Mesenchymal stem cell (in vitro differentiated cells and primary cell): ENCODE results near the gene TBC1D8.

Experiments
- DNase-seq: peaks from one replicate; pipeline ENCODE4 v3.0.0-alpha.2; 2013
- H2AFZ ChIP-seq: one replicate; pipeline ENCODE4 v1.6.1; 2013; ENCODE audit warnings: low read depth, mild to moderate bottlenecking, control low read depth, inconsistent platforms, low read length, moderate library complexity
- H2AK5ac ChIP-seq: 2 replicates; pipeline ENCODE4 v1.6.1; 2013; ENCODE audit warnings: low read length, moderate library complexity, mild to moderate bottlenecking, inconsistent platforms; ENCODE audit not compliant: severe bottlenecking
- H2BK120ac ChIP-seq: one replicate; pipeline ENCODE4 v1.6.1; 2013; ENCODE audit warnings: low read depth, mild to moderate bottlenecking, inconsistent platforms, low read length, moderate library complexity
- H2BK12ac ChIP-seq, 2 experiments: one replicate each; pipeline ENCODE4 v1.6.1; 2013; ENCODE audit warnings: inconsistent platforms in 2 of 2, low read length in 2 of 2, mild to moderate bottlenecking in 2 of 2, moderate library complexity in 2 of 2, control low read depth in 1 of 2
- H2BK15ac ChIP-seq: one replicate; pipeline ENCODE4 v1.6.1; 2013; ENCODE audit warnings: mild to moderate bottlenecking, low read depth, inconsistent platforms; ENCODE audit not compliant: poor library complexity, severe bottlenecking
- H2BK5ac ChIP-seq: 2 replicates; pipeline ENCODE4 v1.6.1; 2013; ENCODE audit warnings: low read depth, mild to moderate bottlenecking, low read length, control low read depth, inconsistent platforms; ENCODE audit not compliant: poor library complexity, severe bottlenecking
- H3K14ac ChIP-seq, 2 experiments: one replicate each; pipeline ENCODE4 v1.6.1; 2013; ENCODE audit warnings: inconsistent platforms in 2 of 2, low read length in 2 of 2, control low read depth in 1 of 2, mild to moderate bottlenecking in 1 of 2, moderate library complexity in 1 of 2
- H3K18ac ChIP-seq, 2 experiments: one replicate each; pipeline ENCODE4 v1.6.1; 2013; ENCODE audit warnings: inconsistent platforms in 2 of 2, low read length in 2 of 2, control low read depth in 1 of 2, low read depth in 1 of 2, mild to moderate bottlenecking in 1 of 2
- H3K23ac ChIP-seq, 2 experiments: one replicate each; pipeline ENCODE4 v1.6.1; 2013; ENCODE audit warnings: inconsistent platforms in 2 of 2, low read length in 2 of 2, mild to moderate bottlenecking in 2 of 2, moderate library complexity in 2 of 2, control low read depth in 1 of 2
- H3K27ac ChIP-seq: 2 replicates; pipeline ENCODE4 v1.5.1; 2013; ENCODE audit warnings: mild to moderate bottlenecking, moderate library complexity, low read length, control low read depth, inconsistent platforms; ENCODE audit not compliant: poor library complexity, severe bottlenecking
- H3K27me3 ChIP-seq, 2 experiments: 2 replicates each; pipeline versions ENCODE4 v1.6.1 to v1.7.0; 2013; ENCODE audit warnings: low read length in 2 of 2, mild to moderate bottlenecking in 2 of 2, moderate library complexity in 2 of 2, control low read depth in 1 of 2, inconsistent platforms in 1 of 2; ENCODE audit not compliant: control insufficient read depth in 1 of 2, insufficient read depth in 1 of 2
- H3K36me3 ChIP-seq, 2 experiments: 2 replicates each; pipeline versions ENCODE4 v1.6.1 to v1.7.0; 2013; ENCODE audit warnings: low read length in 2 of 2, control low read depth in 1 of 2, inconsistent platforms in 1 of 2, low read depth in 1 of 2, mild to moderate bottlenecking in 1 of 2; ENCODE audit not compliant: insufficient read depth in 2 of 2, control insufficient read depth in 1 of 2
- H3K4ac ChIP-seq, 2 experiments: one replicate each; pipeline ENCODE4 v1.6.1; 2013; ENCODE audit warnings: inconsistent platforms in 2 of 2, low read length in 2 of 2, mild to moderate bottlenecking in 2 of 2, moderate library complexity in 2 of 2, control low read depth in 1 of 2, low read depth in 1 of 2
- H3K4me1 ChIP-seq: 2 replicates; pipeline ENCODE4 v1.6.1; 2013; ENCODE audit warnings: low read depth, low read length, control low read depth; ENCODE audit not compliant: control insufficient read depth, insufficient read depth
- H3K4me2 ChIP-seq: 2 replicates; pipeline ENCODE4 v1.6.1; 2013; ENCODE audit warnings: low read length, mild to moderate bottlenecking, inconsistent platforms; ENCODE audit not compliant: poor library complexity, severe bottlenecking
- H3K4me3 ChIP-seq, 2 experiments: 2 replicates each; pipeline versions ENCODE4 v1.5.1 to v1.7.0; 2013; ENCODE audit warnings: low read length in 2 of 2, mild to moderate bottlenecking in 2 of 2, control low read depth in 1 of 2, low read depth in 1 of 2; ENCODE audit not compliant: insufficient read depth in 1 of 2
- H3K79me1 ChIP-seq: replicated peaks from 2 replicates; pipeline ENCODE4 v1.6.1; 2013; ENCODE audit warnings: mild to moderate bottlenecking, control low read depth, low read length, inconsistent platforms; ENCODE audit not compliant: poor library complexity, severe bottlenecking
- H3K9ac ChIP-seq: 2 replicates; pipeline ENCODE4 v1.7.0; 2013; ENCODE audit warnings: mild to moderate bottlenecking, low read length, moderate library complexity
- H3K9me3 ChIP-seq: 2 replicates; pipeline ENCODE4 v1.7.0; 2013; ENCODE audit warnings: mild to moderate bottlenecking, low read length; ENCODE audit not compliant: control insufficient read depth
- H4K8ac ChIP-seq: one replicate; pipeline ENCODE4 v1.6.1; 2013; ENCODE audit warnings: inconsistent platforms, mild to moderate bottlenecking, low read length, moderate library complexity
- H4K91ac ChIP-seq: one replicate; pipeline ENCODE4 v1.6.1; 2013; ENCODE audit warnings: mild to moderate bottlenecking, low read length, inconsistent platforms
- WGBS: methylation state at CpG from one replicate; pipeline ENCODE4 v1.1.7; 2013; ENCODE audit warnings: mixed read lengths; 5-methylcytosine and 5-hydroxymethylcytosine counted together

TBC1D8 gene

DNA sequence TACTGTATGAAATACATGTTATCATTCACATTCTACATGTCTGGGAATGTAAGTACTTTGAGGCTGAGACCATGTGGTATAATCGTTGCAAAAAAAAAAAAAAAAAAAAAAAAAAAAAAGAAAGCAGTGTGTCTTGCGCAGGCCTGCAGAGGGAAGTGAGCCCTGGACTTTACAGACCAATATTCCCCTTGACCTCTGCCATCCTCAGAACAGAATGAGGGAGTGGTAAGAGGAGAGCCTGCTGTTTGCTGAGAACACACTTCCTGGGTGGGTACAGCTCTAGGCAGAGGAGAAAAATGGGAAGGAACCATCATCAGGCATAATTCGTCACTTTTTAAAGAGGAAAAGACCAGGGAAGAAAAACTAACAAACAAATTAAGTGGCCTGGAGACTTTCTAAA is 28.8 kb upstream of the TBC1D8 start:
- Histone ChIP-seq H2BK120ac (no peak overlapping the region), H2AK5ac (no peak overlapping the region), H3K9me3 (no peaks in the 10 kb centered on the region), H2BK15ac (no peak overlapping the region), H2BK12ac (no peak overlapping the region), H3K27ac (no peak overlapping the region), H3K4me2 (no peak overlapping the region), H3K18ac (no peak overlapping the region), H3K9ac (no peak overlapping the region), H3K79me1 (no peaks in the 10 kb centered on the region), H2BK5ac (no peak overlapping the region), H4K91ac (no peak overlapping the region), H3K23ac (no peak overlapping the region), H4K8ac (no peak overlapping the region), H3K4me1 (peaks cover 3% of the 10 kb centered on the region), H3K27me3 (peaks cover 0 to 5% of the 10 kb centered on the region in 2 experiments), H2AFZ (no peak overlapping the region), H3K4me3 (no peak overlapping the region), H3K14ac (no peak overlapping the region), H3K4ac (no peak overlapping the region), H3K36me3 (no peaks in the 10 kb centered on the region)
- WGBS: 73% methylated on average over 2 of the region's 3 CpGs
- DNase-seq: peak; percentile 24

DNA sequence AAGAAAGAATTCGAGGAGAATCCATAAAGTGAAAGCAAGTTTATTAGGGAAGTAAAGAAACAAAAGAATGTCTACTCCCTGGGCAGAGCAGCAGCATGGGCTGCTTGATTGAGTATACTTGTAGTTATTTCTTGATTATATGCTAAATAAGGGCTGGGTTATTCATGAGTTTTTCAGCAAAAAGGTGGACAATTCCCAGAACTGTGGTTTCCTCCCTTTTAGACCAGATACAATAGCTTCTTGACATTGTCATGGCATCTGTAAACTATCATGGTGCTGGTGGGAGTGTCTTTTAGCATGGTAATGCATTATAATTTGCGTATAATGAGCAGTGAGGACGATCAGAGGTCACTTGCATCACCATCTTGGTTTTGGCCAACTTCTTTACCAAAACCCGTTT is 25.6 kb upstream of the TBC1D8 start:
- no peak overlapping the region for H2BK15ac ChIP-seq
- H3K79me1 ChIP-seq: no peaks in the 10 kb centered on the region
- H3K9me3 ChIP-seq: peaks cover 12% of the 10 kb centered on the region
- no peak overlapping the region for H3K4ac ChIP-seq
- no peak overlapping the region for H2BK12ac ChIP-seq
- 92% methylated on average over 4 of the region's 4 CpGs for WGBS
- H3K4me3 ChIP-seq: peak overlapping the region in 1 of 2 experiments; percentile 41
- H3K27me3 ChIP-seq: peaks cover 0 to 5% of the 10 kb centered on the region in 2 experiments
- H3K4me2 ChIP-seq: no peak overlapping the region
- no peak overlapping the region for H4K8ac ChIP-seq
- H3K27ac ChIP-seq: no peak overlapping the region
- no peak overlapping the region for H3K18ac ChIP-seq
- H3K4me1 ChIP-seq: peaks cover 4% of the 10 kb centered on the region
- no peak overlapping the region for H2BK5ac ChIP-seq
- H2BK120ac ChIP-seq: no peak overlapping the region
- H2AFZ ChIP-seq: no peak overlapping the region
- H3K14ac ChIP-seq: no peak overlapping the region
- no peak overlapping the region for H3K9ac ChIP-seq
- no peak overlapping the region for H4K91ac ChIP-seq
- peak overlapping the region; percentile 5 for H2AK5ac ChIP-seq
- no peak for DNase-seq
- H3K36me3 ChIP-seq: no peaks in the 10 kb centered on the region
- no peak overlapping the region for H3K23ac ChIP-seq

DNA sequence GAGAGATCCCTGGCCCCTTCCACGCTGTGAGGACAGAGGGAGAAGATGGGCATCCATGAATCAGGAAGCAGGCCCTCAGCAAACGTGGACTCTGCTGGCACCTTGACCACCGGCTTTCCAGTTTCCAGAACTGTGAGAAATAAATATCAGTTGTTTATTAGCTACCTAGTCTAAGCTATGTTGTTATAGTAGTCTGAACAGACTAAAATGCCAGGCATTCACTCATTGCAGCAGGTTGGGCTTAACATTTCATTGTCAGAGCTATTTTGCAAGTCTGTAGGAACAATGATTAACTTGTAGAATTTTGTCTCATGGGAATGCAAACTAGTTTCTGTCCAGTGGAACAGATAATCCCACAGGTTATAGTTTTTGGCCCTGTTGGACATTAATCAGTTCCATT is 24.8 kb upstream of the TBC1D8 start:
- Histone ChIP-seq H2BK5ac (no peak overlapping the region), H3K27ac (peak overlapping the region; percentile 59), H2AK5ac (no peak overlapping the region), H3K23ac (no peak overlapping the region), H3K14ac (no peak overlapping the region), H3K27me3 (peaks cover 0 to 5% of the 10 kb centered on the region in 2 experiments), H3K4ac (no peak overlapping the region), H3K4me3 (no peak overlapping the region), H4K8ac (no peak overlapping the region), H2BK120ac (no peak overlapping the region), H3K9me3 (peaks cover 14% of the 10 kb centered on the region), H3K79me1 (no peaks in the 10 kb centered on the region), H2BK12ac (no peak overlapping the region), H2AFZ (no peak overlapping the region), H2BK15ac (no peak overlapping the region), H3K4me2 (no peak overlapping the region), H3K4me1 (peaks cover 4% of the 10 kb centered on the region), H4K91ac (no peak overlapping the region), H3K36me3 (no peaks in the 10 kb centered on the region), H3K18ac (no peak overlapping the region), H3K9ac (no peak overlapping the region)
- DNase-seq: no peak
- 84% methylated on average over 3 of the region's 3 CpGs for WGBS

DNA sequence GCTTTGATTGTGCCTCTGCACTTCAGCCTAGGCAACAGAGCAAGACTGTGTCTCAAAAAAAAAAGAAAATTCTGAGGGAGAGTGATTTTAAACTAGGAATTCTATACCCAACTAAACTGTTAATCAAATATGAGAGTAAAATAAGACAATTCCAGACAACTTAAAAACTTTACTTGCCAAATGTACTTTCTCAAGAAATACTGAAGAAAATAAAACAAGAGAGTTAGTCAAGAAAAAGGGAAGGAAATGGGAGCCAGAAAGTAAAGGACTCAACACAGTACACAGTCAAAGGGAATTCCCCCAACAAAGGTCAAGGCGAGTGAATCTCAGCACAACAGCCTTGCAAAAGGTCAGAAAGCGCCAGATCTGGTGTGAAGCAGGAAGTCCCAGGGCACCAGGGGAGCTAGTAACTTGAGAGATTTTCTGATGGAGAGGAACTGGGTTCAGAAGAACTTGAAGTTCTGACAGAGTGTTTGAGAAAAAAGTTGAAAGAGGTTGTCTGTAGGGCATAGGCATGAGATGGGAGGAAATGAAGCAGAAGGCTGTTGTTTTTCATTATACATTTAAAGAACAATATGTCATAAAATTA is 22.6 kb upstream of the TBC1D8 start:
- H3K27me3 ChIP-seq: peaks cover 0 to 5% of the 10 kb centered on the region in 2 experiments

More for the DNA sequence above, 22.6 kb upstream of the TBC1D8 start:
- Histone ChIP-seq H3K4me1 (peaks cover 4% of the 10 kb centered on the region), H2BK15ac (no peak overlapping the region), H3K18ac (no peak overlapping the region), H3K23ac (no peak overlapping the region), H3K4me3 (no peak overlapping the region), H3K36me3 (no peaks in the 10 kb centered on the region), H2AK5ac (no peak overlapping the region), H2AFZ (no peak overlapping the region), H3K27ac (no peak overlapping the region), H3K79me1 (no peaks in the 10 kb centered on the region), H3K9ac (no peak overlapping the region), H2BK5ac (no peak overlapping the region), H2BK12ac (no peak overlapping the region), H3K14ac (no peak overlapping the region), H3K4ac (no peak overlapping the region), H4K8ac (no peak overlapping the region), H3K4me2 (no peak overlapping the region), H2BK120ac (no peak overlapping the region), H4K91ac (no peak overlapping the region), H3K9me3 (peaks cover 14% of the 10 kb centered on the region)
- no peak for DNase-seq
- WGBS: 47% methylated on average over 2 of the region's 2 CpGs
